ENCODE results near the gene ATP5IF1.
A peak's percentile ranks its signal among the peaks of the same experiment; 100 is the strongest.

- no peak for TF ChIP-seq POLR2AphosphoS5 (IDR thresholded peaks at IDR 0.05; ENCODE audit: control insufficient read depth, insufficient read depth, low read depth, low read length)
- TF ChIP-seq RERE (CRISPR knock-in tag; IDR thresholded peaks at IDR 0.05; ENCODE audit: borderline replicate concordance), result no peak
- 0 out of 2 replicates have a peak, but pooled peaks have one; percentile 30 for TF ChIP-seq E2F5 (CRISPR knock-in tag; IDR thresholded peaks at IDR 0.05)
- TF ChIP-seq ZC3H8 (IDR thresholded peaks at IDR 0.05), result no peak
- TF ChIP-seq POLR2A (conservative IDR thresholded peaks at IDR 0.05), result no peak
- TF ChIP-seq SP1 (CRISPR knock-in tag; IDR thresholded peaks at IDR 0.05), result no peak
- no peak for TF ChIP-seq CREB1 (IDR thresholded peaks at IDR 0.05)
- TF ChIP-seq CREB1 (CRISPR knock-in tag; IDR thresholded peaks at IDR 0.05), result no peak; the same call in 1 of the 2 replicates
- no peak for TF ChIP-seq CTCF (IDR thresholded peaks at IDR 0.05 in 2 of 3, conservative IDR thresholded peaks at IDR 0.05 in 1 of 3; ENCODE audit: insufficient read depth in 2 of 3, low read depth in 1 of 3, low read length in 3 of 3)
- TF ChIP-seq ATF3 (IDR thresholded peaks at IDR 0.05), result no peak
- TF ChIP-seq ATF3 (CRISPR knock-in tag; conservative IDR thresholded peaks at IDR 0.05), result no peak
- no peak for TF ChIP-seq EP300 (IDR thresholded peaks at IDR 0.05; ENCODE audit: low read length)
- TF ChIP-seq ZNF277 (CRISPR knock-in tag; IDR thresholded peaks at IDR 0.05; ENCODE audit: borderline replicate concordance), result no peak
- TF ChIP-seq MAZ (CRISPR knock-in tag; conservative IDR thresholded peaks at IDR 0.05 in 1 of 2, IDR thresholded peaks at IDR 0.05 in 1 of 2), result no peak
Measured at GRCh38 chr1:28258628-28259251, 22.8 kb downstream of the ATP5IF1 start.

Data from K562 (cell line).